OCI-LY7 (cell line): ENCODE results near the gene AGBL4.

Experiments
- CTCF ChIP-seq: fragments of 200-600 bp; sonication (generic); conservative IDR thresholded peaks from 2 replicates; pipeline ENCODE4 v1.5.1; 2014; ENCODE audit warnings: mild to moderate bottlenecking, antibody characterized with exemption, low read length, moderate library complexity, mixed read lengths
- EZH2phosphoT487 ChIP-seq: fragments of 200-600 bp; sonication (generic); IDR thresholded peaks from 2 replicates; pipeline ENCODE4 v1.6.1; 2018; ENCODE audit warnings: low read depth, borderline replicate concordance, mild to moderate bottlenecking, mixed run types, antibody characterized with exemption, low read length, moderate library complexity, mixed read lengths

- TF ChIP-seq CTCF (no peak), EZH2phosphoT487 (no peak)
These were observed 1524.5 kb downstream of the AGBL4 start for GRCh38 chr1:48499211-48499735.
